Fibroblast of the aortic adventitia (primary cell): ENCODE results near the gene ADARB2. TPM values are rescaled to one million over a fixed set of nuclear protein-coding genes. Genes with fewer than 3 reads are reported as not detected.

Experiments used
- DNase-seq: peaks from one replicate; pipeline ENCODE4 v3.0.0-alpha.2; 2010; ENCODE audit warnings: low read depth
- H3K4me3 ChIP-seq: 2 replicates; pipeline ENCODE4 v1.5.1; 2011; ENCODE audit warnings: low read depth, mild to moderate bottlenecking, control low read depth, low read length, moderate library complexity
- CTCF ChIP-seq: IDR thresholded peaks from 2 replicates; pipeline ENCODE4 v1.5.1; 2011; ENCODE audit warnings: mild to moderate bottlenecking, low read length, control low read depth, inconsistent platforms; ENCODE audit not compliant: insufficient read depth
- total RNA-seq: library from RNA; depleted of rRNA; stranded (reverse); fragments of >200 nt; gene quantifications from 2 replicates; pipeline ENCODE4 v1.2.3, GENCODE V29; 2012; ENCODE audit warnings: low replicate concordance

ADARB2 gene
- total RNA-seq, 1 donor, result not detected

GRCh38 chr10:1550616-1551015 lies 186.7 kb downstream of the ADARB2 start:
- H3K4me3 ChIP-seq, result no peak overlapping the region
- no peak for TF ChIP-seq CTCF
- DNase-seq, result no peak

DNA sequence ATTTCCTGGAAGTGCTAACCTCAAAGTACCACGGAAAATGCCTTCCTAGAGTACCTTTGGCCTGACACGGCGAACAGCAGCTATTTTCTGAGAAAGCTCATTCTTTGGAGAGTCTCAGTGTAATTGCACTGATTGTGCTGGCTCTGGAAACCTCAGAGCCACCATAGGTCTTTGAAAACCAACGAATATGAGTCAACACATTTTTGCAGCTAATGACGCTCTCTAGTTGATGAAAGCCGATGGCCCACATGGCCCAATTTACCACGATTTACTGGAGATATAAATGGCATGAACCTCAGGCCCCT lies 187.1 kb downstream of the ADARB2 start:
- TF ChIP-seq CTCF, result no peak
- no peak overlapping the region for H3K4me3 ChIP-seq
- DNase-seq, result no peak

DNA sequence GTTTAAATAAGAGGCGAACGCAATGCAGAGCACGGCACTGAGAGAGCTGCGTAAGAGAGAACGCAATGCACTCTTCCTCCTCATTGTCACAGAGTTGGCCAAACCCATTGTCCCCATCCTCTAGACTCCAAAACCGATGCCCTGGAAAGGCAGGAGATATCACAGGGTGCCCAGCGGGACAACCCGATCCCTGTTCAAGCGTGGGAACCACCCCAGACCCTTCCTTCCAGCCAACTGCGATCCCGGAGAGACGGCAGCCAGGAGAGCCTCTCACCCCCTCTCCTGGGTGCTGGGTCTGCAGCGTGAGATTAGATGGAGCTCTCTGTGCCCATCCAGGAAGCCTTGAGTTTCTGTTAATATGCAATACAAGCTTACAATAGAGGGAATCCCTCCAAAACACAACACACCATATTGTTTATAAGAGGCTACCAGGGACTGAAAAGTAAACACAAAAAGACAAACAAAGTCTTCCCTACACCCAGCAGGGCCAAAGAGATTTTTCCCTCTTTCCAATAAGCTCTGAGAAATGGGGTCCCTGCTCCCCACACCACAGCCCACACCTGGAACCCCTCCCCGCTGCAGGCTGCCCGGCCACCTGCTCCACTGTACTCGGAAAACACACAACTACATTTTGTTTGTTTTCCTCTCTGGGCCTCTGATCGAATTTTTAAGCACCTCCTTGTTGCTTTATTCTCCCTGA lies 187.6 kb downstream of the ADARB2 start:
- no peak for DNase-seq
- TF ChIP-seq CTCF, result no peak
- no peak overlapping the region for H3K4me3 ChIP-seq

- TF ChIP-seq CTCF, result no peak
- no peak for DNase-seq
Observed at GRCh38 chr10:1548596-1548995, 188.7 kb downstream of the ADARB2 start.

GRCh38 chr10:1548146-1548545 lies 189.2 kb downstream of the ADARB2 start:
- no peak for TF ChIP-seq CTCF
- H3K4me3 ChIP-seq, result no peak overlapping the region
- no peak for DNase-seq

More at GRCh38 chr10:1548596-1548995, 188.7 kb downstream of the ADARB2 start:
- H3K4me3 ChIP-seq, result no peak overlapping the region

DNA sequence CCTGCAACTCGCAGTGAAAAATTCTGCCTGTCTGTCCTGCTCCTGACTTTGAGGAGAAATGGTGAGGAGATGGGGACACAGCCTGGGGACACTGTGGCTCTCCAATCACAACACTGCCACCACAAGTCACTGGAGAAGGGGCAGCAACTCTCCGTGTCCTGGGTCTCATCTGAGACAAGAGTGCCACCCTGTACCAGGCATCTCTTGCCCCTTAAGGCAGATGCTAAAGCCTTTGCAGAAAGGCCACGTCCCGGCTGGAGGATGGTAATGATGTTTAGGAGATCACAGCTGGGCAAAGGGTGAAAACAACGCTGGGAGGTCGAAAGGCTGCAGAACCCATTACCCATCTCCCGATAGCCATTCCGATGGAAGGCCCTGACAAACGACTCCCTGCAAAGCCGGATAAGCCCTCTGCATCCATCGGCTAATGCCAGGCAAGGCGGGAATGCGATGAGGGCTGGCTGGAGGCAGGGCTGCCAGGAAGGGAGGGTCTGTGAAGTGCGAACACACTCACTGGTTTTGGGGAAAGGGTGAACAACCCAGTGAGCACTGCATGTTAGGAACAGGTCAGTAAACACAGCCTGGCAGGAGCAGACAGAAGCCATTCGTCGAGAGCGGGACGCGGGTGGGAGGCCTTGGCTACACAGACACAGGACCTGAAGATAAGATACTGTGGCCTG lies 190.8 kb downstream of the ADARB2 start:
- TF ChIP-seq CTCF, result no peak
- H3K4me3 ChIP-seq, result no peak overlapping the region
- DNase-seq, result no peak

- DNase-seq, result no peak
- H3K4me3 ChIP-seq, result no peak overlapping the region
Observed at GRCh38 chr10:1545524-1545923, 191.8 kb downstream of the ADARB2 start.

More at GRCh38 chr10:1545524-1545923, 191.8 kb downstream of the ADARB2 start:
- TF ChIP-seq CTCF, result no peak
